NCI-H774 (cell line): ENCODE results near the gene TPPP.

ENCODE experiments used
- DNase-seq: peaks from one replicate; lab custom pipeline; 2025; lab: John Stamatoyannopoulos, UW

The TPPP gene

GRCh38 chr5:624951-625230 is 68.3 kb downstream of the TPPP start:
- DNase-seq, result no peak

DNA sequence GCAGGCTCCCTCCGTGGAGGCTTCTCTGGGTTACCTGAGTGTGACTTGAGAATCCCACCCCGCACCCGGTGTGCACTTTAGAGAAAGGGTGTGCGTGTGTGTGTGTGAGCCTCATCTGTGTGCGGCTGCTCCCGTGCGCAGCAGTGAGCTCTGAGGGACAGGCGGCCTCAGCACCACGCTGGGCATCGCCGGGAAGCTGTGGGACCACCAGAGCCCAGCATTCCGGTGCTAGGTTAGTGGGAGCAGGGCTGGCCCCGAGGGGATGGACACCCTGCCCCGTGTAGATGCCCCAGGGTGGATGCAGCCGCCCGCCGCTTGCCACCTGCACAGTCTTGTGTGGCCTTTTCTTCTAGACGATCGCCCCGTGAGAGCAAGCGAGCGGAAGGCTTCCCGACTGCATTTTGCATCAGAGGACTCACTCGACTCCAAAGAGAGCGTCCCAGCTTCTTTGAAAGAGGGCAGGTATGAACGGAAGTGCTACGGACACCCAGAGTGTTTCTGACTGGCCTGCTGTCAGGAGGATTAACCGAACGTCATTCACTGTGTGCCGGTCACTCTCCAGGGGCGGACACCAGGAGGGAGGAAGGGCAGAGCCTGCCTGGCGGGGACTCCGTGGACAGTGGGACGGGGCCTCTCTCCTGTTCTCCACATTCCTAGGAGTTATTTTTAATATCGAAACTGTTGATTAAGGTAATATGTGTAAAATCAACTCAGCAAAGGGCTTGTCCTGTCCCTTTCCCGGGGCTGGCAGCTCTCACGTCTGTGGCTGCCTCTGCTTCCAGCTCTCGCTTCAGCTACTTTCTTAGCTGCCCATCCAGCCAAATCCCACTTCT is 68.8 kb downstream of the TPPP start:
- DNase-seq, result no peak

GRCh38 chr5:623531-623930 is 69.6 kb downstream of the TPPP start:
- no peak for DNase-seq

DNA sequence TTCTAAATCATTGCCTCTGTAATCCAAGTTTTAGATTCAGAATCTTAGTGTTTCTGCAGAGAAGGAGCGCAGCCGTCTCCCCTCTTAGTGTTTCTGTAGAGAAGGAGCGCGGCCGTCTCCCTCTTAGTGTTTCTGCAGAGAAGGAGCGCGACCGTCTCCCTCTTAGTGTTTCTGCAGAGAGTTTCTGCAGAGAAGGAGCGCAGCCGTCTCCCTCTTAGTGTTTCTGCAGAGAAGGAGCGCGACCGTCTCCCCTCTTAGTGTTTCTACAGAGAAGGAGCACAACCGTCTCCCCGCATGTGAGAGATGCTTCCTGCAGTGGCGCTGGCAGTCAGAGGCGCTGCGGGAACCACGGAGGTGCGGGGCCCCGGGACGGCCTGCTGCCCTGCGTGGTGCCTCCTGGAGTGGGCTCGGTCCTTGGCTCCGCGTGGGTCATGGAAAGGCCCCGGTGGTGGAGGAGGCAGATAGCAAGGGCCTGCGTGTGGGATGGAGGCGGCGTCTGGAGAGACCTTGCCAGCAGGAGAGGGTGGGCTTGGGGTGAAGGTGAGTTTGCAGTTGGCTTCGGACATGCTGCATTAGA is 70.1 kb downstream of the TPPP start:
- no peak for DNase-seq

DNA sequence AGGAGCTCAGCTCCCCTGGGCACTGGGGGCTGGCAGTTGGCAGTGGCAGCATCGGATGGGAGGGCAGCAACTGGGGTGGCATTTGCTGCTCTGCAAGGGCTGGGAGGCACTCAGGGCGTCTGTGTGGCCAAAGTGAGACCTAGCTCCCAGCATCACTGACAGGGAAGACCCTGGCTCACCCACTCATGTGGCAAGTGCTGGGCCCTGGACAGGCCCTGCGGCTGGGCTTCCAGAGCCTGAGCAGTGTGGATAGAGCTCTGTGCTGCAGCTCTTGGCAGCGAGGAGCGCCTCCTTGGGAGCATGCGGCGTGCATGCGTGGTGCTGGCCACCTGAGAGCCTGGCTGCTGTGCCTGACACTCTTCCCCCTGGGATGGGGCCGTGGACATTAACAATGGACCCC is 70.8 kb downstream of the TPPP start:
- no peak for DNase-seq

- DNase-seq, result no peak
Measured at GRCh38 chr5:621341-621761, 71.8 kb downstream of the TPPP start.

DNA sequence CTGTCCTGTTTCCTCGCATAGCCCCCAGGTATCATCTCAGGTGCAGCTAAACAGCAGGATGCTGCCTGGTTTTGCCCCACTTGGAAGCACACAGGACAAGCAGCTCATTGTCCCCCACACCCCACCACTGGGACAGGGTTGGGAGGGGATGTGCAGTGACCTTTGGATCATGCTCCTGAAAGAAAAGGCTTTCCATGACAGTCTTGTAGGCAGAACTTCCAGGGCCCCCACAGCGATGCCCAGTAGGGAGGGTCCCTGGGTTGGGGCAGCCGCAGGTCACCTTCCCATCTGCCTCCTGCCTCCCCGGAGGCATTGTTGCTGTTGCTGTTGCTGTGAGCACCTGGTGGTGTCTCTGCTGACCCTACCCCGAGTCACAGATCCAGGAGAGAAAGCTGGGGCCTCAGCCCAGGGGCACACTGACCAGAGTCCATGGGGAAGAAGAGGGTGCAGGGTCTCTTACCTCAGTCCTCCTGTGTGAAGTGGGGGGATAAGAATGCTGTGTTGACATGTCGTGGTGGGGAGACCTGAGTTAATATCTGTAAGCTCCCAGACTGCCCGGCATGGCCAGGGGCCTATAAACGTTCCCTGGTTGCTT is 72.5 kb downstream of the TPPP start:
- DNase-seq, result no peak

DNA sequence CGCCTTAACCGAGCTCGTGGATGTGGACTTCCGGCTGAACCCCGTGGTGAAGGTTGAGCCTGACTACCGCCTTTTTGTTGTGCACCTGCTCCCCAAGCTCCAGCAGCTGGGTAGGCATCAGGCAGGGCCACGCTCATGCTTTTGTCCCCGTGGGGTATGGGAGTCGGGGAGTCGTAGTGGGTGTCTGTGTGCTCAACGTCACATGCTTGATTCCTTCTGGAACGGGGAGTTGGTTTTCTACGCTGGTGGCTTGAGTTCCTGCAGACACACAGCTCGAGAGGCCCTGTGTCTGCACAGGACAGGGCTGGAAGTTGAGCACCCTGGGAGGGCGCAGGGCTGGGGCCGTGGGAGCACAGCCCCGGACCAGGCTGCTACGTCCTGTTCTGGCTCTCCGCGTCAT is 73.0 kb downstream of the TPPP start:
- DNase-seq, result no peak

DNA sequence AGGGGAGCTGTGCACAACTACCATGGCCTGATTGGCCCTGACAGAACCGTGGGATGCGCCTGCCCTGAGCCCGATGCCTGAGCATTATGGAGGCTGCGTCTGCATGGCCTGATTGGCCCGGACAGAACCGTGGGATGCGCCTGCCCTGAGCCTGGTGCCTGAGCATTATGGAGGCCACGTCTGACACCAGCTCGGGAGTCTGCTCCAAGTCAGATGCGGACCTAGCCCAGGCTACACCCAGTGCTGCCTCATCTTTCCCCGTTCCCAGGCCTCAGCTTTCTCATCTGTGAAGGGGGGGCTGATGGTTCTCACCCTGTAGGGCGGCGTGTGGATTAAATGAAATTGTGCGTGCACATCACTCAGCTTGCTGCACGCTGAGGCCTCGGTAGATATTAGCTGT is 73.7 kb downstream of the TPPP start:
- DNase-seq, result no peak

DNA sequence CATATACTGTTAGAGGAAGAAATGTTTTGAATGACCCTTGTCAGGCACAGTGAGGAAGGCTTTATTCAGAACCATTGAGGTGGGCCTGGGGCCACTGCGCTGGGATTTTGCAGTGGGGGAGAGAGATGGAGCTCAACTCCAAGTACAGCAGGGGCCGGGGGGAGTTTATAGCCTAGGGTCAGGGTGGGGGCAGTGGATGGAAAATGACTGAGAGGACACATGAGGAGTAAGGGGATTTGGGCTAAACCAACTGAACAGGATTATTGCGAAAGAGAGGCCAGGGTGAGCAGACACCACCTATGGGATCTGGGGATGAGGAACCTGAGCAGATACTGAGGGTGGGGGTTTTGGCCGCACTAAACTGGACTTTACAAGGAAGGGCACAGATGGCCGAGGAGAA is 74.7 kb downstream of the TPPP start:
- DNase-seq, result no peak

GRCh38 chr5:617896-618295 is 75.3 kb downstream of the TPPP start:
- no peak for DNase-seq

DNA sequence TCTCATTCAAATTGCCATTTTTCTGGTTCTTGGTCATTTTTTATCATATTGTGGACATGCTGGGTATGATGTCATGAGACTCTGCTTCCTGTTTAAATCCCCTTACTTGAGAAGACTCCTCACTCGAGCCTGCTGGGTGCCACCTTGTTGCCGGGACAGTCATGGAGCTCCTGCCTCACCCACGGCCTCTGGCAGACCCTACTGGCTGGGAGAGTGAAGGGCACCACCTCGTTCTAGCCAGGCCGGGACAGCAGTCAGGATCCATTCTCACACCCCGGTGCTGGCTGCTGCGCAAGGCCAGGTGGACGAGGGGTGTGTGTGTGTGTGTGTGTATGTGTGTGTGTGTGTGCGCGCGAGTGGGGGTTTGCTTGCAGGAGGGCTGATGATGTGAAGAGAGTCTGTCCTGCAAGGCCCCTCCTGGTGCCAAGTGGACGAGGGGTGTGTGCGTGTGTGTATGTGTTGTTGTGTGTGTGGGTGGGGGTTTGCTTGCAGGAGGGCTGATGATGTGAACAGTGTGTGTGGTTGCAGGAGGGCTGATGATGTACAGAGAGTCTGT is 76.6 kb downstream of the TPPP start:
- DNase-seq, result no peak

- no peak for DNase-seq
Measured at GRCh38 chr5:612498-613424, 80.4 kb downstream of the TPPP start.

DNA sequence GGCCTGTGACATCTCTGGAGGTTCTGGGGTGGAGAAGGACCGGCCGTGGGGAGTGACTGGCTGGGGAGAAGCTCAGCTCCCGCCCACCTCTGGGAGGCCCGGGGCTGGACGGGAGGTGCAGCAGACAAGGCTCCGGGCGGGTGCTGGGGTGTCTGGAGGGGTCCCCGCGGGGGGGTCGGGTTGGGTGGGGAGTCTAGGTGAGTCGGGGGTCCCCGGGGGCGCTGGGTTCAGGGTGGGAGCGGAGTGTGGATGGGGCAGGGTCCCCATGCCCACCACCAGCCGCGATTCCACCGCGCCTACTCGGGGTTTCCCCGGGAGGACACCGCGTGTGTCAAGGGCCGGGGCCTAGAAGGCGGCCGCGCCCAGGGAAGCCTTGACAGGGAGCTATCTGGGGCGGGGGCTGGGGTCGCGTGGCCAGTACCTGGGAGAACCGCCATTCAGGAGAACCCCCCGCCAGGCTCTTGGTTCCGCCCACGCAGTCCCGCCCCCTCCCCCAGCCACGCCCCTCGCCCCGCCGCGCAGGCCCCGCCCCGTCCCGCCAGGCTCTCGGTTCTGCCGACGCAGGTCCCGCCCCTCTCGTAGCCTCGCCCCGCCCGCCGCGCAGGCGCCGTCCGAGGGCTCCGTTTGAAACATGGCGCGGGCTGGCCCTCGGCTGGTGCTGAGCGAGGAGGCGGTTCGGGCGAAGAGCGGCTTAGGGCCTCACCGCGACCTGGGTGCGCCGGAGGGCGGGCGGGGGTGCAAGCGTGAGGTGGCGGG is 81.2 kb downstream of the TPPP start, which contains the start of gene CEP72:
TSS of gene CEP72 (plus strand) at position 610 of the 756 bp plus-strand sequence. CDS start at position 632, 22 bp downstream.
- DNase-seq, result peak; percentile 92

GRCh38 chr5:610744-611730 is 82.1 kb downstream of the TPPP start:
- DNase-seq, result no peak

- no peak for DNase-seq
Measured at GRCh38 chr5:610011-610743, 83.0 kb downstream of the TPPP start.
